Osteoblast (primary cell): ENCODE data around the gene COTL1. TPM values are rescaled to one million over a fixed set of nuclear protein-coding genes. Genes with fewer than 3 reads are reported as not detected.

Experiments
- DNase-seq: peaks from one replicate; pipeline ENCODE4 v3.0.0; 2011; ENCODE audit warnings: low spot score, mixed read lengths; ENCODE audit not compliant: insufficient read length; ENCODE audit errors: missing footprints
- H2AFZ ChIP-seq: 2 replicates; pipeline ENCODE4 v1.6.0; 2011; ENCODE audit warnings: mild to moderate bottlenecking, low read length
- H3K27ac ChIP-seq: 2 replicates; pipeline ENCODE4 v1.5.1; 2011; ENCODE audit warnings: mild to moderate bottlenecking, low read depth, low read length, moderate library complexity
- H3K27me3 ChIP-seq: 2 replicates; pipeline ENCODE4 v1.6.0; 2012; ENCODE audit warnings: mild to moderate bottlenecking, control low read depth, inconsistent platforms, low read length, moderate library complexity; ENCODE audit not compliant: insufficient read depth
- H3K36me3 ChIP-seq: 2 replicates; pipeline ENCODE4 v1.5.1; 2011; ENCODE audit warnings: mild to moderate bottlenecking, low read length, control low read depth, moderate library complexity; ENCODE audit not compliant: insufficient read depth
- H3K4me1 ChIP-seq: 2 replicates; pipeline ENCODE4 v1.5.1; 2011; ENCODE audit warnings: mild to moderate bottlenecking, low read length, control low read depth, moderate library complexity; ENCODE audit not compliant: insufficient read depth
- H3K4me2 ChIP-seq: 2 replicates; pipeline ENCODE4 v1.6.0; 2011; ENCODE audit warnings: mild to moderate bottlenecking, low read length; ENCODE audit not compliant: insufficient read depth
- H3K4me3 ChIP-seq: fragments of 200-600 bp; sonication (generic); 3 replicates; pipeline ENCODE4 v1.5.1; 2012; ENCODE audit warnings: mild to moderate bottlenecking, low read length, inconsistent platforms; ENCODE audit not compliant: insufficient read depth
- H3K79me2 ChIP-seq: 2 replicates; pipeline ENCODE4 v1.6.0; 2012; ENCODE audit warnings: mild to moderate bottlenecking, low read length, control low read depth, inconsistent platforms; ENCODE audit not compliant: insufficient read depth
- H3K9me3 ChIP-seq: 2 replicates; pipeline ENCODE4 v1.5.1; 2011; ENCODE audit warnings: low read depth, low read length, control low read depth
- H4K20me1 ChIP-seq: 2 replicates; pipeline ENCODE4 v1.6.0; 2012; ENCODE audit warnings: mild to moderate bottlenecking, low read length, control low read depth; ENCODE audit not compliant: insufficient read depth
- CTCF ChIP-seq: IDR thresholded peaks from 2 replicates; pipeline ENCODE4 v1.5.1; 2011; ENCODE audit warnings: mild to moderate bottlenecking, low read depth, low read length, moderate library complexity; ENCODE audit errors: extremely low read depth
- total RNA-seq: library from RNA; depleted of rRNA; stranded (reverse); fragments of >200 nt; gene quantifications from 2 replicates; pipeline ENCODE4 v1.2.3, GENCODE V29; 2012

Gene COTL1
- total RNA-seq, 1 donor: 145 TPM

GRCh38 chr16:84578538-84579126 lies 39.2 kb downstream of the COTL1 start:
- no peaks in the 10 kb centered on the region for H3K9me3 ChIP-seq
- H4K20me1 ChIP-seq: peaks cover 38% of the 10 kb centered on the region
- H2AFZ ChIP-seq: no peak overlapping the region
- H3K36me3 ChIP-seq: peaks cover 22% of the 10 kb centered on the region
- H3K27me3 ChIP-seq: no peaks in the 10 kb centered on the region
- no peak overlapping the region for H3K4me3 ChIP-seq
- H3K79me2 ChIP-seq: peaks cover 84% of the 10 kb centered on the region
- no peak overlapping the region for H3K27ac ChIP-seq
- H3K4me1 ChIP-seq: peaks cover 15% of the 10 kb centered on the region
- no peak for TF ChIP-seq CTCF
- no peak overlapping the region for H3K4me2 ChIP-seq
- no peak for DNase-seq

GRCh38 chr16:84577034-84577803 lies 40.7 kb downstream of the COTL1 start:
- H3K4me2 ChIP-seq: no peak overlapping the region
- peaks cover 28% of the 10 kb centered on the region for H3K36me3 ChIP-seq
- no peak for TF ChIP-seq CTCF
- H3K4me3 ChIP-seq: no peak overlapping the region
- peaks cover 84% of the 10 kb centered on the region for H3K79me2 ChIP-seq
- no peak overlapping the region for H2AFZ ChIP-seq
- peaks cover under 1% of the 10 kb centered on the region for H3K4me1 ChIP-seq
- H4K20me1 ChIP-seq: peaks cover 45% of the 10 kb centered on the region
- H3K27me3 ChIP-seq: no peaks in the 10 kb centered on the region
- no peak overlapping the region for H3K27ac ChIP-seq
- DNase-seq: peak; percentile 50
- no peaks in the 10 kb centered on the region for H3K9me3 ChIP-seq

- Histone ChIP-seq H3K9me3 (no peaks in the 10 kb centered on the region), H3K36me3 (peaks cover 25% of the 10 kb centered on the region), H3K79me2 (peaks cover 87% of the 10 kb centered on the region), H4K20me1 (peaks cover 50% of the 10 kb centered on the region), H3K4me2 (no peak overlapping the region), H2AFZ (no peak overlapping the region), H3K27me3 (no peaks in the 10 kb centered on the region), H3K27ac (no peak overlapping the region), H3K4me1 (no peaks in the 10 kb centered on the region), H3K4me3 (no peak overlapping the region)
- no peak for TF ChIP-seq CTCF
- no peak for DNase-seq
These were observed 42.0 kb downstream of the COTL1 start for GRCh38 chr16:84575914-84576313.

- no peak for TF ChIP-seq CTCF
- Histone ChIP-seq H3K4me2 (no peak overlapping the region), H4K20me1 (peaks cover 53% of the 10 kb centered on the region), H3K36me3 (peaks cover 25% of the 10 kb centered on the region), H3K79me2 (peaks cover 87% of the 10 kb centered on the region), H3K27ac (no peak overlapping the region), H3K9me3 (no peaks in the 10 kb centered on the region), H3K27me3 (no peaks in the 10 kb centered on the region), H2AFZ (no peak overlapping the region), H3K4me1 (no peaks in the 10 kb centered on the region), H3K4me3 (no peak overlapping the region)
- DNase-seq: no peak
These were observed 43.7 kb downstream of the COTL1 start for GRCh38 chr16:84574191-84574590.
